ENCODE measurements around the gene PPM1D. TPM values are rescaled to one million over a fixed set of nuclear protein-coding genes. Genes with fewer than 3 reads are reported as not detected.
A peak's percentile ranks its signal among the peaks of the same experiment; 100 is the strongest.

PPM1D gene
- total and polyA plus RNA-seq, 8 donors = 2.2 to 42.0 (median 5.3) TPM

DNA sequence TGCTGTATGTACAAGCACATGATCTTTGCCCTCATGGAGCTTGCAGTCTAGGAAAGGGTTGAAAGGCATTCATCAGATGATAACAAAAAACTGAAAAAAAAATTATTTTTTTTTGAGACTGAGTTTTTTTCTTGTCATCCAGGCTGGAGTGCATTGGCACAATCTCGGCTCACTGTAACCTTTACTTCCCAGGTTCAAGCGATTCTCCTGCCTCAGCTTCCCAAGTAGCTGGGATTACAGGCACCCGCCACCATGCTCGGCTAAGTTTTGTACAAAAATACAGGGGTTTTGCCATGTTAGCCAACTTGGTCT is 39.0 kb downstream of the PPM1D start:
- H3K4me3 ChIP-seq = no peak overlapping the region
- no peak overlapping the region for H3K27ac ChIP-seq
- peaks cover 22 to 52% (median 49%) of the 10 kb centered on the region in 4 donors for H3K36me3 ChIP-seq
- TF ChIP-seq, protein P1, sequence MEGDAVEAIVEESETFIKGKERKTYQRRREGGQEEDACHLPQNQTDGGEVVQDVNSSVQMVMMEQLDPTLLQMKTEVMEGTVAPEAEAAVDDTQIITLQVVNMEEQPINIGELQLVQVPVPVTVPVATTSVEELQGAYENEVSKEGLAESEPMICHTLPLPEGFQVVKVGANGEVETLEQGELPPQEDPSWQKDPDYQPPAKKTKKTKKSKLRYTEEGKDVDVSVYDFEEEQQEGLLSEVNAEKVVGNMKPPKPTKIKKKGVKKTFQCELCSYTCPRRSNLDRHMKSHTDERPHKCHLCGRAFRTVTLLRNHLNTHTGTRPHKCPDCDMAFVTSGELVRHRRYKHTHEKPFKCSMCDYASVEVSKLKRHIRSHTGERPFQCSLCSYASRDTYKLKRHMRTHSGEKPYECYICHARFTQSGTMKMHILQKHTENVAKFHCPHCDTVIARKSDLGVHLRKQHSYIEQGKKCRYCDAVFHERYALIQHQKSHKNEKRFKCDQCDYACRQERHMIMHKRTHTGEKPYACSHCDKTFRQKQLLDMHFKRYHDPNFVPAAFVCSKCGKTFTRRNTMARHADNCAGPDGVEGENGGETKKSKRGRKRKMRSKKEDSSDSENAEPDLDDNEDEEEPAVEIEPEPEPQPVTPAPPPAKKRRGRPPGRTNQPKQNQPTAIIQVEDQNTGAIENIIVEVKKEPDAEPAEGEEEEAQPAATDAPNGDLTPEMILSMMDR (IDR thresholded peaks at IDR 0.05) = no peak
- no peak for TF ChIP-seq POLR2A (IDR thresholded peaks at IDR 0.05)
- no peak for TF ChIP-seq EP300 (IDR thresholded peaks at IDR 0.05)
- no peak for TF ChIP-seq POLR2AphosphoS5 (IDR thresholded peaks at IDR 0.05)
- no peaks in the 10 kb centered on the region for H3K9me3 ChIP-seq
- intact Hi-C loops (cut with DNase I; ENCODE audit: low total_unique reads) = loop anchor here (10.0 kb wide), 1 partner anchor 64 kb away; no protein-coding TSS in a partner anchor
- peaks cover 0 to 7% (median 3%) of the 10 kb centered on the region in 4 donors for H3K4me1 ChIP-seq
- 75 to 82% (median 78%) methylated on average over 4 of the region's 4 CpGs for WGBS, 5 donors
- no peaks in the 10 kb centered on the region for H3K27me3 ChIP-seq
- DNase-seq = no peak

DNA sequence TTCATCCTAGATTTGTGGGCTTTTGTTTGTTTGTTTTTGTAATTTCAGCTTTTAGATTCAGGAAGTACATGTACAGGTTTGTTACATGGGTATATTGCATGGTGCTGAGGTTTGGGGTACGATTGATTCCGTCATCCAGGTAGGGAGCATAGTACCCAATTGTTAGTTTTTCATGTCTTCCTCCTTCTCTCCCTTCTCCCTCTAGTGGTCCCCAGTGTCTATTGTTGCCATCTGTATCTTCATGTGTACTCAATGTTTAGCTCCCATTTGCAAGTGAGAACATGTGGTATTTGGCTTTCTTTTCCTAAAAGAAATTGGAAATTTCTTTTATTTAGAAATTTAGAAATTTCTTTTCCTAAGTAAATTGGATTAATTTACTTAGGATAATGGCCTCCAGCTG is 40.5 kb downstream of the PPM1D start:
- intact Hi-C loops (cut with DNase I; ENCODE audit: low total_unique reads) = no loop called here
- Histone ChIP-seq H3K27me3 (no peaks in the 10 kb centered on the region), H3K36me3 (peaks cover 13 to 39% (median 36%) of the 10 kb centered on the region in 4 donors), H3K4me3 (no peak overlapping the region), H3K27ac (no peak overlapping the region), H3K4me1 (peaks cover 0 to 7% (median 3%) of the 10 kb centered on the region in 4 donors), H3K9me3 (no peaks in the 10 kb centered on the region)
- TF ChIP-seq POLR2A (IDR thresholded peaks at IDR 0.05) (no peak), POLR2AphosphoS5 (IDR thresholded peaks at IDR 0.05) (no peak), EP300 (IDR thresholded peaks at IDR 0.05) (no peak)
- TF ChIP-seq, protein P1 (IDR thresholded peaks at IDR 0.05) = no peak
- no peak for DNase-seq
- WGBS, 5 donors = 60 to 90% (median 83%) methylated on average over 2 of the region's 2 CpGs

DNA sequence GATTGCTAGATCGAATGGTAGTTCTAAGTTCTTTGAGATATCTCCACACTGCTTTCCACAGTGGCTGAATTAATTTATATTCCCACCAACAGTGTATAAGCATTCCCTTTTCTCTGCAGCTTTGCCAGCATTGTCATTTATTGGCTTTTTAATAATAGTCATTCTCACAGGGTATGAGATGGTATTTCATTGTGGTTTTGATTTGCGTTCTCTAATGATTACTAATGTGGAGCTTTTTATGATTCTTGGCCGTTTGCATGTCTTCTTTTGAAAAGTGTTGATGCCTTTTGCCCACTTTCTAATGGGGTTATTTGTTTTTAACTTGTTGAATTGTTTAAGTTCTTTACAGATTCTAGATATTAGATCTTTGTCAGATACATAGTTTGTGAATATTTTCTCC is 41.1 kb downstream of the PPM1D start:
- no peak overlapping the region for H3K4me3 ChIP-seq
- H3K27ac ChIP-seq = no peak overlapping the region
- intact Hi-C loops (cut with DNase I; ENCODE audit: low total_unique reads) = no loop called here
- peaks cover 6 to 35% (median 30%) of the 10 kb centered on the region in 4 donors for H3K36me3 ChIP-seq
- 80 to 88% (median 84%) methylated on average over 3 of the region's 3 CpGs for WGBS, 5 donors
- H3K9me3 ChIP-seq = no peaks in the 10 kb centered on the region
- TF ChIP-seq POLR2A (IDR thresholded peaks at IDR 0.05) = no peak
- TF ChIP-seq POLR2AphosphoS5 (IDR thresholded peaks at IDR 0.05) = no peak
- TF ChIP-seq, protein P1 (IDR thresholded peaks at IDR 0.05) = no peak
- no peak for TF ChIP-seq EP300 (IDR thresholded peaks at IDR 0.05)
- no peak for DNase-seq
- peaks cover 0 to 13% (median 8%) of the 10 kb centered on the region in 4 donors for H3K4me1 ChIP-seq
- no peaks in the 10 kb centered on the region for H3K27me3 ChIP-seq

DNA sequence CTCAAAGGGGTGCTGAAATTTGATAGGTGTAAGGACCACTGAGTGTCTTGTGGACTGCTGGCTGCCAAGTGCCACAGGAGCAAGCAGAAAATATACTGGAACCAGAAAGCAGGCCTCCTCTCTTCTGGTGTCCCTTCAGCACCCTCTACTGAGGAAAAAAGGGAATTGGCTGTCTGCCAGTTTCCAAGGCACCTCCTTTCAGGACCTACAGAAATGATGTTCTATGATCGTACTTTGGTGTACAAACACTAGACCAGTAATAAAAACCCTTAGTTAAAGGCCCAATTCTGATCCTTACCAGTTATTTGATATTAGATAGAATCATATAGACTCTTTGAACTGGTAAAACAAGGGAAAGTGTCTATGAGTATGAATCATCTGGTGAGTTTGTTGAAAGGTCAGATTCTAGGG is 41.8 kb downstream of the PPM1D start:
- Histone ChIP-seq H3K9me3 (no peaks in the 10 kb centered on the region), H3K4me3 (no peak overlapping the region), H3K27me3 (no peaks in the 10 kb centered on the region), H3K4me1 (peaks cover 0 to 15% (median 10%) of the 10 kb centered on the region in 4 donors), H3K27ac (no peak overlapping the region), H3K36me3 (peaks cover 0 to 28% (median 23%) of the 10 kb centered on the region in 4 donors)
- DNase-seq = peak; percentile 63 to 91
- 3 to 26% (median 11%) methylated on average over 1 of the region's 1 CpG for WGBS, 5 donors
- intact Hi-C loops (cut with DNase I; ENCODE audit: low total_unique reads) = no loop called here
- TF ChIP-seq POLR2AphosphoS5 (IDR thresholded peaks at IDR 0.05) (peak in 1 of 3 donors; percentile 28), POLR2A (IDR thresholded peaks at IDR 0.05) (no peak)
- TF ChIP-seq, protein P1 (IDR thresholded peaks at IDR 0.05) = peak in 3 of 7 experiments; percentile 33 to 39 (median 34)
